Stimulated activated CD4-positive, alpha-beta T cell treated with anti-CD3 and anti-CD28 coated beads, Interleukin-4, amount 100 ng/mL, for 4 hours (primary cell): ENCODE data around the gene SAA1.

ENCODE experiments used
- DNase-seq, 2 experiments: peaks; one replicate each; pipeline ENCODE4 v3.0.0-alpha.2; 2020

SAA1 gene

DNA sequence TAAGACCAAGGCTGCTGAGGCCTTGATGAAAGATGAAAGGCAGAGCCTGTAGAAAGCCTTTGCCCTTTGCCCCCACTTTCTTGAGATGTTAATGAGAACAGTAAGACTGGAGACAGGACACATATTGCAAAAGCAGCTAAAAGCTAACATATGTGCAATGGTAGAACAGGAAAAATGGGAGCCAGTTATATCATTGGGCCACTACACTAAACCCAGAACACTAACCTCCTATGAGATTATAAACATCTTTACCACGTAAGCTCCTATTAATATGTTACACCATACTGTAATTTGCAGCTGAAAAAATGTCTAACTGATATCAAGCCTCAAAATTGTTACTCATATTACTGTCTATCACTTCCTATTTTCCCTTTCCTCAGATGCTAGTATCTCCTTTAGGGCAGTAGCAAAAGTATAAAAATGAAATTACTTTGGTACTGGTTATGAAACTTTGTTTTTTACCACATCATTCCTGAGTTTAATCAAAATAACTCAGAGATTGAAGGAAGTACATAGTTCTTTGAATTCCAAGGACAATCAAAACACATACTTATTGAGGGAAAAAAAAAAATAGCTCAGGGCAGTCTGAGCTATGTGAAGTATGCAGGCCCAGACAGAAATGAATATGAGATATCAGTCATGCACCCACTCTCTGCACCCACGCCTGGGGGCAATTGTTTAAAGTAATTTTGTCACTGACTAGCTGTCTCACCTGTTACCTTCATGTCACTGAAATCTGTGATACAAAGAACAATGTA is 46.8 kb downstream of the SAA1 start:
- no peak for DNase-seq

DNA sequence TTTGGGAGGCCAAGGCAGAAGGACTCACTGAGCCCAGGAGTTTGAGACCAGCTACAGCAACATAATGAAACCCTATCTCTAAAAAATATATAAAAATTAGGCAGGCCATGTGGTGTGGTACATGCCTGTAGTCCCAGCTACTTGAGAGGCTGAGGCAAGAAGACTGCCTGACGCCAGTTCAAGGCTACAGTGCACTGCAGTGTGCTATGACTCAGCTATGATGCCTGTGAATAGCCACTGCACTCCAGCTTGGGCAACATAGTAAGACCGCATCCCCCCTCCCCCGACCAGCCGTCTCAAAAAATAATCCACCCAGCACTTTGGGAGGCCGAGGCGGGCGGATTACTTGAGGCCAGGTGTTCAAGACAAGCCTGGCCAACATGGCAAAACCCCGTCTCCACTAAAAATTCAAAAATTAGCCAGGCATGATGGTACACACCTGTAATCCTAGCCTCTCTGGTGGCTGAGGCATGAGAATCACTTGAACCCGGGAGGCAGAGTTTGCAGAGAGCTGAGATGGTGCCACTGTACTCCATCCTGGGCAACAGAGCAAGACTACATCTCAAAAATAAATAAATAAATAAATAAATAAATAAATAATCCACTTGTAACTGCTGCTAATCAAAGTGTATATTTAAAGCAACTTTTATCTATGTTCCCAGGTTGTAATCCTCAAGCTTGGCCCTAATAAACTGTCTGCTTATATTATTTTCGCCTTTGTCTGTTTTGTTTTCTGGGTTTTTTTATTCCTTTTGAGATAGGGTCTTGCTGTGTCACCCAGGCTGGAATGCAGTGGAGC is 48.1 kb downstream of the SAA1 start:
- no peak for DNase-seq

DNA sequence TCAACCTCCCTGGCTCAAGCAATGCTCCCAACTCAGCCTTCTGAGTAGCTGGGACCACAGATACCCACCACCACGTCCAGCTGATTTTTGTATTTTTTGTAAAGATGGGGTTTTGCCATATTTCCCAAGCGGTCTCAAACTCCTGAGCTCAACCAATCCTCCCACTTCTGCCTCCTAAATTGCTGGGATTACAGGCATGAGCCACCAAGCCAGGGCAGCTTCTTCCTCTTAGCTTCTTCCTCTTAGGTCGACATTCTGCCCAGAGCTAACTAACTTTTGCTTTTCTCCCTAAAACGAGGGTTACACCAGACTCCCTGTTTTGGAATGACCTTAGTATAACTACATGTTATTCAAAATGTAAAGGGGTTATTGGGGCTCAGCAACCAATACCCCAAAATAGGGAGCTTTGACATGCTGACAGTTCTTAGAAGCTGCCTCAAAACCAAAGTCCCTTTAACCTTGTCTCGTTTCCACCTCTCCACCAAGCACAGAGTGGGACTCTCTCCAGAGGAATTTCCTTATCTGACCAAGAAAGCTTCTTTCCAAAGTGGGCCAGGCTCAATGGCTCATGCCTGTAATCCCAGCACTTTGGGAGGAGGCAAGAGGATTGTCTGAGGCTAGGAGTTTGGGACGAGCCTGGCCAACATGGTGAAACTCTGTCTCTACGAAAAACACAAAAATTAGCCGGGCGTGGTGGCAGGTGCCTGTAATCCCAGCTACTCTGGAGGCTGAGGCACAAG is 48.9 kb downstream of the SAA1 start:
- no peak for DNase-seq

- DNase-seq = no peak
Observed at GRCh38 chr11:18315893-18316292, 49.8 kb downstream of the SAA1 start.

- DNase-seq = no peak
Observed at GRCh38 chr11:18317551-18317950, 51.5 kb downstream of the SAA1 start.
